Body of pancreas (tissue), 4 donors: Measurements from ENCODE around the gene UBXN6. TPM values are rescaled to one million over a fixed set of nuclear protein-coding genes. Genes with fewer than 3 reads are reported as not detected.
A peak's percentile ranks its signal among the peaks of the same experiment; 100 is the strongest.

Experiments
- ATAC-seq: fragments of 150-250 bp; one replicate; pipeline ENCODE4 v1.9.1; 2016
- DNase-seq, 4 donors: peaks; one replicate each; pipeline ENCODE4 v3.0.0-alpha.2; 2019
- H3K27ac ChIP-seq, 4 donors: fragments of 200-600 bp; sonication (generic); 1 replicate in 3 of 4; 2 replicates in 1 of 4; pipeline versions ENCODE4 v1.5.1 to v1.6.1; 2016 to 2019; ENCODE audit warnings: mild to moderate bottlenecking in 1 of 4, mixed read lengths in 1 of 4, moderate library complexity in 1 of 4
- H3K27me3 ChIP-seq, 2 donors: fragments of 200-600 bp; sonication (generic); one replicate each; pipeline ENCODE4 v1.6.0; 2016; ENCODE audit warnings: mild to moderate bottlenecking in 1 of 2
- H3K36me3 ChIP-seq, 2 donors: fragments of 200-600 bp; sonication (generic); replicated peaks in 1 of 2; 2 replicates each; pipeline ENCODE4 v1.5.1; 2016; ENCODE audit warnings: low read depth in 2 of 2; ENCODE audit not compliant: insufficient read depth in 1 of 2
- H3K4me1 ChIP-seq: fragments of 200-600 bp; sonication (generic); one replicate; pipeline ENCODE4 v1.6.0; 2016
- H3K4me3 ChIP-seq, 2 donors: fragments of 200-600 bp; sonication (generic); 1 replicate in 1 of 2; 2 replicates in 1 of 2; pipeline ENCODE4 v1.5.1; 2016 to 2019
- H3K9me3 ChIP-seq, 3 donors: fragments of 200-600 bp; sonication (generic); 1 replicate in 2 of 3; 2 replicates in 1 of 3; pipeline ENCODE4 v1.5.1; 2016
- CTCF ChIP-seq, 7 experiments: fragments of 450-650 bp in 4 of 7; fragments of 200-600 bp in 3 of 7; sonication (generic) in 3 of 7; IDR thresholded peaks; one replicate each; pipeline ENCODE4 v1.5.1; 2016 to 2019; ENCODE audit warnings: antibody characterized with exemption in 7 of 7
- POLR2A ChIP-seq, 3 donors: fragments of 450-650 bp; IDR thresholded peaks; one replicate each; pipeline ENCODE4 v1.6.1; 2016; ENCODE audit warnings: antibody characterized with exemption in 3 of 3, mild to moderate bottlenecking in 2 of 3
- WGBS, 2 donors: methylation state at CpG; one replicate each; pipeline ENCODE4 v1.1.5; 2017; 5-methylcytosine and 5-hydroxymethylcytosine counted together
- intact Hi-C: fragments of 100-400 bp; cut with DNase I; formaldehyde crosslinking; loops from one replicate; pipeline ENCODE4 v1.15.1; 2023
- total RNA-seq, 2 donors: library from RNA; depleted of rRNA; stranded (reverse); fragments of >200 nt; gene quantifications; one replicate each; pipeline ENCODE4 v1.1.0, GENCODE V29; 2016

Gene UBXN6
- total RNA-seq: 100 to 1,000 TPM in 1 of 2 donors, 10 to 100 TPM in 1; 64.6 to 107 TPM

- intact Hi-C loops: no loop called here
- ATAC-seq: peak; percentile 98
Measured at GRCh38 chr19:4457654-4458395, at the start of gene UBXN6. TSS of gene UBXN6 (minus strand) at chr19:4457794. CDS start at chr19:4457697, 97 bp downstream.

GRCh38 chr19:4507150-4507452, 49.5 kb upstream of the UBXN6 start:
- WGBS, 2 donors: 87 to 97% methylated on average over 12 of the region's 12 CpGs
- H3K27me3 ChIP-seq: no peaks in the 10 kb centered on the region
- TF ChIP-seq CTCF (IDR thresholded peaks at IDR 0.05) (no peak), POLR2A (IDR thresholded peaks at IDR 0.05) (no peak)
- no peak overlapping the region for H3K27ac ChIP-seq
- no peaks in the 10 kb centered on the region for H3K4me1 ChIP-seq
- DNase-seq (no peak), ATAC-seq (no peak)
- intact Hi-C loops: no loop called here
- no peaks in the 10 kb centered on the region for H3K9me3 ChIP-seq
- H3K36me3 ChIP-seq: no peaks in the 10 kb centered on the region
- H3K4me3 ChIP-seq: no peak overlapping the region

More at GRCh38 chr19:4457654-4458395, at the start of gene UBXN6:
- Histone ChIP-seq H3K4me3 (peak within 1 kb of the TSS; percentile 52 to 80), H3K27me3 (no peaks in the 10 kb centered on the region), H3K4me1 (peaks cover 22% of the 10 kb centered on the region), H3K9me3 (no peaks in the 10 kb centered on the region), H3K36me3 (peaks cover 0 to 11% of the 10 kb centered on the region in 2 donors), H3K27ac (peak within 1 kb of the TSS; percentile 19 to 87 (median 76))
- 9 to 11% methylated on average over 45 to 50 of the region's 52 CpGs for WGBS, 2 donors
- peak; percentile 98 to 99 (median 99) for DNase-seq
- peak in 2 of 3 donors; percentile 49 to 52 for TF ChIP-seq POLR2A (IDR thresholded peaks at IDR 0.05)
- peak in 5 of 7 experiments; percentile 14 to 50 (median 38) for TF ChIP-seq CTCF (IDR thresholded peaks at IDR 0.05)

GRCh38 chr19:4506449-4507149, 49.0 kb upstream of the UBXN6 start:
- Histone ChIP-seq H3K36me3 (peaks cover 0 to under 1% of the 10 kb centered on the region in 2 donors), H3K4me1 (no peaks in the 10 kb centered on the region), H3K4me3 (no peak overlapping the region), H3K9me3 (no peaks in the 10 kb centered on the region), H3K27ac (no peak overlapping the region), H3K27me3 (no peaks in the 10 kb centered on the region)
- intact Hi-C loops: no loop called here
- DNase-seq (no peak), ATAC-seq (no peak)
- TF ChIP-seq POLR2A (IDR thresholded peaks at IDR 0.05) (no peak), CTCF (IDR thresholded peaks at IDR 0.05) (no peak)
- WGBS, 2 donors: 89 to 94% methylated on average over 16 to 17 of the region's 17 CpGs

GRCh38 chr19:4505570-4506448, 48.2 kb upstream of the UBXN6 start:
- Histone ChIP-seq H3K4me1 (no peaks in the 10 kb centered on the region), H3K27me3 (no peaks in the 10 kb centered on the region), H3K9me3 (no peaks in the 10 kb centered on the region), H3K36me3 (peaks cover 0 to 2% of the 10 kb centered on the region in 2 donors), H3K4me3 (no peak overlapping the region), H3K27ac (no peak overlapping the region)
- 94 to 95% methylated on average over 30 to 34 of the region's 34 CpGs for WGBS, 2 donors
- ATAC-seq: no peak
- TF ChIP-seq CTCF (IDR thresholded peaks at IDR 0.05) (no peak), POLR2A (IDR thresholded peaks at IDR 0.05) (no peak)
- intact Hi-C loops: no loop called here
- DNase-seq: no peak
